Neural cell (in vitro differentiated cells): ENCODE data around the gene GNG2.

ENCODE experiments used
- CTCF ChIP-seq: fragments of 450-650 bp; IDR thresholded peaks from 2 replicates; pipeline ENCODE4 v1.5.1; 2014; ENCODE audit warnings: antibody characterized with exemption, mild to moderate bottlenecking, moderate library complexity; ENCODE audit not compliant: poor library complexity, severe bottlenecking
- MXI1 ChIP-seq: fragments of 450-650 bp; conservative IDR thresholded peaks from 2 replicates; pipeline ENCODE4 v1.6.1; 2014; ENCODE audit warnings: antibody characterized with exemption, mild to moderate bottlenecking; ENCODE audit not compliant: poor library complexity, severe bottlenecking
- RAD21 ChIP-seq: fragments of 450-650 bp; conservative IDR thresholded peaks from 2 replicates; pipeline ENCODE4 v1.6.1; 2014; ENCODE audit warnings: antibody characterized with exemption, mild to moderate bottlenecking, moderate library complexity

GRCh38 chr14:51883232-51883631 is 22.8 kb downstream of the GNG2 start:
- TF ChIP-seq MXI1 = no peak
- no peak for TF ChIP-seq CTCF
- no peak for TF ChIP-seq RAD21
